NB4 (cell line): ENCODE results near the gene PLA2G1B.

ENCODE experiments used
- CTCF ChIP-seq: IDR thresholded peaks from one replicate; pipeline ENCODE4 v1.5.1; 2012; ENCODE audit warnings: low read depth, low read length
- MAX ChIP-seq: IDR thresholded peaks from 2 replicates; pipeline ENCODE4 v1.6.1; 2011; ENCODE audit warnings: low read depth, low read length
- MYC ChIP-seq: IDR thresholded peaks from 2 replicates; pipeline ENCODE4 v1.6.1; 2011; ENCODE audit warnings: low read depth, low read length
- POLR2A ChIP-seq: IDR thresholded peaks from 2 replicates; pipeline ENCODE4 v1.6.1; 2011; ENCODE audit warnings: mild to moderate bottlenecking; ENCODE audit not compliant: insufficient read length; ENCODE audit errors: extremely low read depth

- no peak for TF ChIP-seq CTCF
- no peak for TF ChIP-seq POLR2A
- TF ChIP-seq MAX = no peak
- TF ChIP-seq MYC = no peak
Observed at GRCh38 chr12:120343039-120343537, 15.5 kb upstream of the PLA2G1B start.
